Smooth muscle cell (in vitro differentiated cells): ENCODE data around the gene SLC10A7. TPM values are rescaled to one million over a fixed set of nuclear protein-coding genes. Genes with fewer than 3 reads are reported as not detected.

Experiments
- DNase-seq: peaks from one replicate; lab custom pipeline; 2025; ENCODE audit not compliant: unreplicated experiment; lab: John Stamatoyannopoulos, UW
- H2AFZ ChIP-seq: fragments of 200-600 bp; sonication (generic); 2 replicates; pipeline ENCODE4 v1.6.0; 2016; ENCODE audit warnings: antibody characterized with exemption, low read depth, mild to moderate bottlenecking
- H3F3A ChIP-seq: fragments of 200-600 bp; sonication (generic); 2 replicates; pipeline ENCODE4 v1.6.0; 2017; ENCODE audit warnings: antibody characterized with exemption, low read depth
- H3K27ac ChIP-seq: fragments of 200-600 bp; sonication (generic); 2 replicates; pipeline ENCODE4 v1.5.1; 2016; ENCODE audit warnings: low read depth, mild to moderate bottlenecking
- H3K27me3 ChIP-seq: fragments of 200-600 bp; sonication (generic); 2 replicates; pipeline ENCODE4 v1.6.1; 2016; ENCODE audit warnings: low read depth, mild to moderate bottlenecking
- H3K36me3 ChIP-seq: fragments of 200-600 bp; sonication (generic); 2 replicates; pipeline ENCODE4 v1.5.1; 2016; ENCODE audit warnings: low read depth
- H3K4me1 ChIP-seq: fragments of 200-600 bp; sonication (generic); 2 replicates; pipeline ENCODE4 v1.5.1; 2016; ENCODE audit warnings: low read depth
- H3K4me2 ChIP-seq: fragments of 200-600 bp; sonication (generic); 2 replicates; pipeline ENCODE4 v1.6.0; 2016; ENCODE audit warnings: mild to moderate bottlenecking
- H3K4me3 ChIP-seq: fragments of 200-600 bp; sonication (generic); 2 replicates; pipeline ENCODE4 v1.5.1; 2016; ENCODE audit warnings: mild to moderate bottlenecking
- H3K79me2 ChIP-seq: fragments of 200-600 bp; sonication (generic); 2 replicates; pipeline ENCODE4 v1.6.0; 2016; ENCODE audit warnings: low read depth, mild to moderate bottlenecking
- H3K9ac ChIP-seq: fragments of 200-600 bp; sonication (generic); 2 replicates; pipeline ENCODE4 v1.6.0; 2016; ENCODE audit warnings: low read depth
- H3K9me3 ChIP-seq: fragments of 200-600 bp; sonication (generic); replicated peaks from 2 replicates; pipeline ENCODE4 v1.5.1; 2016; ENCODE audit warnings: low read depth
- H4K20me1 ChIP-seq: fragments of 200-600 bp; sonication (generic); 2 replicates; pipeline ENCODE4 v1.6.0; 2016; ENCODE audit warnings: low read depth
- WGBS: methylation state at CpG from one replicate; pipeline ENCODE4 v1.1.7; 2016; ENCODE audit warnings: low lambda C conversion rate; 5-methylcytosine and 5-hydroxymethylcytosine counted together
- polyA plus RNA-seq: library from polyadenylated mRNA; unstranded; fragments of >200 nt; fragmentation: Nextera tagmentation; extraction: Ambion mirVana; gene quantifications from 2 replicates; pipeline ENCODE4 v1.2.1, GENCODE V29; 2016
- total RNA-seq: library from RNA; depleted of rRNA; stranded (reverse); fragments of >200 nt; gene quantifications from 2 replicates; pipeline ENCODE4 v1.2.3, GENCODE V29; 2014
- TF ChIP-seq, protein P1 (sequence below): fragments of 200-600 bp; sonication (generic); IDR thresholded peaks from 2 replicates; pipeline ENCODE4 v1.5.1; 2017; ENCODE audit warnings: borderline replicate concordance, mild to moderate bottlenecking, antibody characterized with exemption; ENCODE audit not compliant: insufficient read depth, poor library complexity, severe bottlenecking

SLC10A7 gene
- total and polyA plus RNA-seq, 2 experiments from 2014 or later = 10.3 to 24.8 TPM

DNA sequence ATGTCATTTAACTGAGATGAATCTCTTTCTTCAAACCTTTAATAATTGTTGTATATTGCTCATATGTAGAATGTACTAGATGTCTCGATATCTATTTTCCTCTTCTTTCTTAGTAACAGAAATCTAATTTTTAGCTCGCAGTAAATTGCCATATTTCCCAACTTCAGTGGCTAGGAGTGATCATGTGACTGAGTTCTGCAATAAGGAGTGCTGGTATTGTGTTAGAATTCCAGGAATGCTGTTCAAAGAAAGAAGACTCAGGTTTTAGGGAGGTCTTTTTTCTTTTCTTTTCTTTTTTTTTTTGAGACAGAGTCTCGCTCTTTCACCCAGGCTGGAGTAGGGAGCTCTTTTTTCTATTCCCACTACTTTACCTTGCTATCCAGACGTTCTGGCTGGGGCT lies 81.7 kb downstream of the SLC10A7 start:
- TF ChIP-seq, protein P1, sequence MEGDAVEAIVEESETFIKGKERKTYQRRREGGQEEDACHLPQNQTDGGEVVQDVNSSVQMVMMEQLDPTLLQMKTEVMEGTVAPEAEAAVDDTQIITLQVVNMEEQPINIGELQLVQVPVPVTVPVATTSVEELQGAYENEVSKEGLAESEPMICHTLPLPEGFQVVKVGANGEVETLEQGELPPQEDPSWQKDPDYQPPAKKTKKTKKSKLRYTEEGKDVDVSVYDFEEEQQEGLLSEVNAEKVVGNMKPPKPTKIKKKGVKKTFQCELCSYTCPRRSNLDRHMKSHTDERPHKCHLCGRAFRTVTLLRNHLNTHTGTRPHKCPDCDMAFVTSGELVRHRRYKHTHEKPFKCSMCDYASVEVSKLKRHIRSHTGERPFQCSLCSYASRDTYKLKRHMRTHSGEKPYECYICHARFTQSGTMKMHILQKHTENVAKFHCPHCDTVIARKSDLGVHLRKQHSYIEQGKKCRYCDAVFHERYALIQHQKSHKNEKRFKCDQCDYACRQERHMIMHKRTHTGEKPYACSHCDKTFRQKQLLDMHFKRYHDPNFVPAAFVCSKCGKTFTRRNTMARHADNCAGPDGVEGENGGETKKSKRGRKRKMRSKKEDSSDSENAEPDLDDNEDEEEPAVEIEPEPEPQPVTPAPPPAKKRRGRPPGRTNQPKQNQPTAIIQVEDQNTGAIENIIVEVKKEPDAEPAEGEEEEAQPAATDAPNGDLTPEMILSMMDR = no peak
- Histone ChIP-seq H2AFZ (no peak overlapping the region), H3F3A (no peaks in the 10 kb centered on the region), H3K4me1 (no peaks in the 10 kb centered on the region), H3K4me2 (no peak overlapping the region), H4K20me1 (peaks cover 3% of the 10 kb centered on the region), H3K27ac (no peak overlapping the region), H3K9ac (no peak overlapping the region), H3K36me3 (no peaks in the 10 kb centered on the region), H3K4me3 (no peak overlapping the region), H3K79me2 (no peaks in the 10 kb centered on the region), H3K9me3 (no peaks in the 10 kb centered on the region), H3K27me3 (no peaks in the 10 kb centered on the region)
- WGBS = 73% methylated on average over 4 of the region's 4 CpGs
- no peak for DNase-seq

DNA sequence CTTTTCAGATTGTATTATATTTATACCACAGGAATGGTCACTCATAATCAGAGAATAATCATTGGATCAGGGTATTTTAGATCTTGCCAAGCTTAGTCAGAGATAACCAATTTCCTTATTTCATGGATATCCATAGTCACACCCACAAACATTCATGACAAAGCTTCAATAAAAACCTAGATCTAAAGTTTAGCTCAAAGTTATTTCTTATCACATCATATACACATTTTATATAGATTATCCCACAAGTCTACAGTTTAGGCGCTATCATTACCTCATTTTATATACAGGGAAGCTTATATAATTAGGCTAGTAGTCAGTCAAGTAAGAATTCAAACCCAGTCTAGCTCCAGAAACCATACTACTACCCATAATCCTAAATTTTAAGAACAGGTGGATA lies 82.3 kb downstream of the SLC10A7 start:
- H3K36me3 ChIP-seq = no peaks in the 10 kb centered on the region
- no peak overlapping the region for H3K27ac ChIP-seq
- no peak overlapping the region for H3K4me2 ChIP-seq
- no peak overlapping the region for H3K4me3 ChIP-seq
- H3K79me2 ChIP-seq = no peaks in the 10 kb centered on the region
- TF ChIP-seq, protein P1 = no peak
- no peak overlapping the region for H3K9ac ChIP-seq
- no peak overlapping the region for H2AFZ ChIP-seq
- H3K4me1 ChIP-seq = no peaks in the 10 kb centered on the region
- peaks cover 3% of the 10 kb centered on the region for H4K20me1 ChIP-seq
- 92% methylated on average over 1 of the region's 1 CpG for whole genome bisulfite sequencing
- H3K27me3 ChIP-seq = no peaks in the 10 kb centered on the region
- no peaks in the 10 kb centered on the region for H3F3A ChIP-seq
- no peak for DNase-seq
- no peaks in the 10 kb centered on the region for H3K9me3 ChIP-seq

DNA sequence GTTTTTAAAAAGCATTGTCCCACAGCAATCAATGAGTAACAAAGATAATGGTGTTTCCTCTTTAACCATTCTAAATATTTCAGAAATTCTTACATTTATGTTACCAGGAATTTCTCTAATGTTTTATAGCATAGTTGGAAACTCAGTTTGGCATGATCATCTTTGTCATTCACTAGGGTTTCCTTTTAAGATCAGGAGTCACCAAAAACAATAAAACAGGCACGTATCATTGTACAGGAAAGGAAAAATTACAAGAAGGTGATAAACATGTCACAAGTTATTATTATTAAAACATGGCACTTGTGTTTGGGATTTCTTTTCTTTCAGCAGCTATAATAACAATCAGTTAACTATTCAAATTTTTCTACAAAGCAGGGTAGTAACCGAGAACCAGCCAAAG lies 84.0 kb downstream of the SLC10A7 start:
- Histone ChIP-seq H4K20me1 (peaks cover 3% of the 10 kb centered on the region), H3K9ac (no peak overlapping the region), H3F3A (no peaks in the 10 kb centered on the region), H3K27me3 (no peaks in the 10 kb centered on the region), H3K36me3 (no peaks in the 10 kb centered on the region), H3K4me3 (no peak overlapping the region), H3K27ac (no peak overlapping the region), H2AFZ (no peak overlapping the region), H3K9me3 (no peaks in the 10 kb centered on the region), H3K79me2 (no peaks in the 10 kb centered on the region), H3K4me2 (no peak overlapping the region), H3K4me1 (no peaks in the 10 kb centered on the region)
- DNase-seq = no peak
- TF ChIP-seq, protein P1 = no peak
- WGBS = 75% methylated on average over 2 of the region's 2 CpGs

DNA sequence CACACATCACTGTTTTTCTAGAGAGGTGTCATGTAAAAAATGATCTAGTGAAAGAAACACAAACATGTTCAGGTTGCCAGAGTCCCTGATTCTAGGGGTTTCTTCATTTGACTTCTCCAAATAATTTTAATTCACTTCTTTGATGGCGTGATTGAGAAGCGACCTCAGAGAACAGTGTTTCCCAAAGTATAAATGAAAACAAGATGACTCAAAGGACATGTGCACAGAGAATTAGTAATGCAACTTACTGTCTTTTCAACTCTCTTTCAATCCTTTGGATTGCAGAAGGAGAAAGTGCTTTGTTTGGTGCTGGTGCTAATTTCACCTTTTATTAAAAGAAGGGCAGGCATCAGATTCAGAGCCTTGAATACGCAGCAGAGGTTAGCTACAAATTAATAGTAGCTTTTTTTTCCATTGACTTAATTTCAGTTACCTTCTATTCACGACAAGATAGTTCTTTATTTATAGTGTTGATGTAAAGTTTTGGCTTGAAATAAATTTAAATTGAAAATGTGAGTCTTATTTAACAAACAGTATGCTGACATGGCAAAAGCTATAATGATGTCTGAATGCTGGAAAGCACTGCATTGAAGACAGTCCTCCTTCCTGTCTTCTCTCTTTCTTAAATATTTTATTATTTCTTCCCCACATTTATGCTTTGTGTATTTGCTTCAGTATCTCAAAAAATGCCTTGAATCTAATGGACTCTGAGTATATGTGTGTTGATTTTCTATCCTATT lies 85.1 kb downstream of the SLC10A7 start:
- Histone ChIP-seq H3K27ac (no peak overlapping the region), H3K4me3 (no peak overlapping the region), H3K9me3 (no peaks in the 10 kb centered on the region), H3K9ac (no peak overlapping the region), H3K4me1 (no peaks in the 10 kb centered on the region), H3K79me2 (no peaks in the 10 kb centered on the region), H4K20me1 (peaks cover 3% of the 10 kb centered on the region), H3K4me2 (no peak overlapping the region), H3F3A (no peaks in the 10 kb centered on the region), H2AFZ (no peak overlapping the region), H3K36me3 (no peaks in the 10 kb centered on the region), H3K27me3 (no peaks in the 10 kb centered on the region)
- TF ChIP-seq, protein P1 = no peak
- 85% methylated on average over 4 of the region's 4 CpGs for WGBS
- DNase-seq = no peak
